Measurements from ENCODE around the gene CFAP20DC.

- TF ChIP-seq CTCF (conservative IDR thresholded peaks at IDR 0.05; ENCODE audit: low read length) (no peak), EZH2phosphoT487 (IDR thresholded peaks at IDR 0.05; ENCODE audit: borderline replicate concordance, low read depth, low read length) (no peak)
These were observed 149.9 kb downstream of the CFAP20DC start for GRCh38 chr3:58899953-58900298.
